SK-N-SH treated with all-trans-retinoic acid at 6 μM for 48 hours (cell line): Measurements from ENCODE around the gene SNX21.
A peak's percentile ranks its signal among the peaks of the same experiment; 100 is the strongest.

Source experiments
- ATAC-seq: fragments of 200-7000 bp; cut with Tn5 transposase; 3 replicates; pipeline ENCODE4 v1.9.1; 2020; ENCODE audit warnings: mild to moderate bottlenecking, moderate library complexity
- ARNTL ChIP-seq: fragments of 450-650 bp; formaldehyde crosslinking; IDR thresholded peaks from 2 replicates; pipeline ENCODE4 v1.5.0; 2020; ENCODE audit warnings: low read depth, mild to moderate bottlenecking, moderate library complexity, borderline replicate concordance
- BACH2 ChIP-seq: fragments of 250-450 bp; sonication (Bioruptor Pico); IDR thresholded peaks from 2 replicates; pipeline ENCODE4 v1.9.0; 2021; ENCODE audit warnings: mild to moderate bottlenecking, borderline replicate concordance
- CSDC2 ChIP-seq: fragments of 250-450 bp; sonication (Bioruptor Pico); IDR thresholded peaks from 2 replicates; pipeline ENCODE4 v1.5.0; 2020; ENCODE audit warnings: mild to moderate bottlenecking, moderate library complexity
- ESRRG ChIP-seq: fragments of 250-450 bp; sonication (Bioruptor Pico); IDR thresholded peaks from 2 replicates; pipeline ENCODE4 v1.6.1; 2021; ENCODE audit warnings: mild to moderate bottlenecking
- GLIS3 ChIP-seq: fragments of 250-450 bp; sonication (Bioruptor Pico); IDR thresholded peaks from 2 replicates; pipeline ENCODE4 v1.5.0; 2020; ENCODE audit warnings: mild to moderate bottlenecking, moderate library complexity
- ISL1 ChIP-seq: fragments of 250-450 bp; sonication (Bioruptor Pico); IDR thresholded peaks from 2 replicates; pipeline ENCODE4 v2.1.2; 2022; ENCODE audit warnings: mild to moderate bottlenecking, moderate library complexity
- OSR1 ChIP-seq: fragments of 250-450 bp; sonication (Bioruptor Pico); IDR thresholded peaks from 2 replicates; pipeline ENCODE4 v1.8.0; 2022; ENCODE audit warnings: moderate library complexity, mild to moderate bottlenecking, inconsistent platforms
- PPARA ChIP-seq: fragments of 250-450 bp; sonication (Bioruptor Pico); IDR thresholded peaks from 2 replicates; pipeline ENCODE4 v1.5.0; 2020; ENCODE audit warnings: mild to moderate bottlenecking, borderline replicate concordance
- SNAI2 ChIP-seq: fragments of 250-450 bp; sonication (Bioruptor Pico); IDR thresholded peaks from 2 replicates; pipeline ENCODE4 v1.5.0; 2020; ENCODE audit warnings: mild to moderate bottlenecking, moderate library complexity
- TCF4 ChIP-seq: fragments of 250-450 bp; sonication (Bioruptor Pico); IDR thresholded peaks from 2 replicates; pipeline ENCODE4 v1.8.0; 2021; ENCODE audit warnings: mild to moderate bottlenecking, moderate library complexity, borderline replicate concordance
- TOX ChIP-seq: fragments of 250-450 bp; sonication (Bioruptor Pico); IDR thresholded peaks from 2 replicates; pipeline ENCODE4 v1.8.0; 2021; ENCODE audit warnings: mild to moderate bottlenecking, moderate library complexity, borderline replicate concordance
- ZC3H10 ChIP-seq: fragments of 250-450 bp; sonication (Bioruptor Pico); IDR thresholded peaks from 2 replicates; pipeline ENCODE4 v1.5.1; 2021; ENCODE audit warnings: mild to moderate bottlenecking, moderate library complexity
- ZFP3 ChIP-seq: fragments of 250-450 bp; sonication (Bioruptor Pico); IDR thresholded peaks from 2 replicates; pipeline ENCODE4 v1.5.0; 2020; ENCODE audit warnings: mild to moderate bottlenecking, moderate library complexity
- ZFP30 ChIP-seq: fragments of 450-650 bp; formaldehyde crosslinking; IDR thresholded peaks from 2 replicates; pipeline ENCODE4 v1.5.0; 2022; ENCODE audit warnings: mild to moderate bottlenecking, moderate library complexity
- ZNF565 ChIP-seq: fragments of 450-650 bp; formaldehyde crosslinking; conservative IDR thresholded peaks from 2 replicates; pipeline ENCODE4 v1.5.0; 2020; ENCODE audit warnings: low read depth, mild to moderate bottlenecking, moderate library complexity
- ZNF70 ChIP-seq: fragments of 450-650 bp; formaldehyde crosslinking; IDR thresholded peaks from 2 replicates; pipeline ENCODE4 v1.5.0; 2020; ENCODE audit warnings: mild to moderate bottlenecking, moderate library complexity
- ZNF8 ChIP-seq: fragments of 450-650 bp; formaldehyde crosslinking; IDR thresholded peaks from 2 replicates; pipeline ENCODE4 v1.5.0; 2020; ENCODE audit warnings: mild to moderate bottlenecking, moderate library complexity
- TF ChIP-seq, protein P1 (sequence below): fragments of 250-450 bp; sonication (Bioruptor Pico); IDR thresholded peaks from 2 replicates; pipeline ENCODE4 v1.5.1; 2020; ENCODE audit warnings: low read depth, mild to moderate bottlenecking, moderate library complexity
- TF ChIP-seq, protein P2 (sequence below): fragments of 250-450 bp; sonication (Bioruptor Pico); IDR thresholded peaks from 2 replicates; pipeline ENCODE4 v1.8.0; 2021; ENCODE audit warnings: low read depth, mild to moderate bottlenecking, moderate library complexity, borderline replicate concordance
- TF ChIP-seq, protein P3 (sequence below): fragments of 250-450 bp; sonication (Bioruptor Pico); IDR thresholded peaks from 2 replicates; pipeline ENCODE4 v1.5.0; 2020; ENCODE audit warnings: mild to moderate bottlenecking, moderate library complexity
- TF ChIP-seq, protein P4 (sequence below): fragments of 250-450 bp; sonication (Bioruptor Pico); IDR thresholded peaks from 2 replicates; pipeline ENCODE4 v1.5.1; 2021; ENCODE audit warnings: mild to moderate bottlenecking, moderate library complexity

Gene SNX21

DNA sequence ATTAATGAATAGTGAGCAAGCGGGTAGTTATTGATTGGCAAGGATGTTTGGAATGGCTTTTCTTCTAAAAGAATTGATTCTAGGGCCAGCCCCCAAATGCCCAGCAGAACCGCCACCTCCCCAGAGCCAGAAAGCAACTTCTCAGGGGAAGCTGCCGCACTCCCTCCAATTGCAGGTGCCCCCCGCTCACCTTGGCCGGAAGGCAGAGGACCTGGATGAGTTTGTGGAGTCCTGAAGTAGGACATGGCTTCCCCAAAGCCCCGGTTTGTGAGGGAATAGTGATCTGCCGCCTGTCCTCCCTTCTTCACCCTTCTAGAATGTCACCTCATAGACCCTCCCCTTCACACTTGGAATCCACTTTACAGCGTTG, 53.7 kb downstream of the SNX21 start, which contains the start of gene SPATA25 (continued):
- TF ChIP-seq, protein P1, sequence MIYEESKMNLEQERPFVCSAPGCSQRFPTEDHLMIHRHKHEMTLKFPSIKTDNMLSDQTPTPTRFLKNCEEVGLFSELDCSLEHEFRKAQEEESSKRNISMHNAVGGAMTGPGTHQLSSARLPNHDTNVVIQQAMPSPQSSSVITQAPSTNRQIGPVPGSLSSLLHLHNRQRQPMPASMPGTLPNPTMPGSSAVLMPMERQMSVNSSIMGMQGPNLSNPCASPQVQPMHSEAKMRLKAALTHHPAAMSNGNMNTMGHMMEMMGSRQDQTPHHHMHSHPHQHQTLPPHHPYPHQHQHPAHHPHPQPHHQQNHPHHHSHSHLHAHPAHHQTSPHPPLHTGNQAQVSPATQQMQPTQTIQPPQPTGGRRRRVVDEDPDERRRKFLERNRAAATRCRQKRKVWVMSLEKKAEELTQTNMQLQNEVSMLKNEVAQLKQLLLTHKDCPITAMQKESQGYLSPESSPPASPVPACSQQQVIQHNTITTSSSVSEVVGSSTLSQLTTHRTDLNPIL (CRISPR knock-in tag) = no peak
- no peak for TF ChIP-seq CSDC2 (CRISPR knock-in tag)
- TF ChIP-seq BACH2 (CRISPR knock-in tag) = no peak
- no peak for TF ChIP-seq SNAI2 (CRISPR knock-in tag)
- TF ChIP-seq ZNF70 (CRISPR knock-in tag) = no peak
- no peak for TF ChIP-seq TCF4
- TF ChIP-seq PPARA = no peak

DNA sequence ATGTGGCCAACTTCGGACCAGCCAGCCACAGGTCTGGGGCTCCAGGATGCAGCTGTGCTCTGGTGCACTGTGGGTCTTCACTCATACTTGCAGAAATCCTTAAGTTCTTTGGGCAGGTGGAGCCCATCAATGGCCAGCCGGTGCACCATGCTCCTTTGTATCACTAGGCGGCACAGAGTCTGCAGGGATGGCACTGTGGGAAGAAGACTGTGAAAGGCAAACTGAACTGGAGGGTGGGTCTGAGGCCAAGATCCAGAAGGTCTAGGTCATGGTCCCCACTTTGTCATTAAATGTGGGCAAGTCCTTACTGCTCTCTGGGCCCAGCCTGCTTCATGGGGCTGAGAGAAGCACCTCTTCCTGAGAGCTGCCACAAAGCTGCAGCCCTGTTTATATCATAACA, 55.1 kb downstream of the SNX21 start:
- no peak for TF ChIP-seq TOX (CRISPR knock-in tag)
- no peak for TF ChIP-seq OSR1
- TF ChIP-seq, protein P2, sequence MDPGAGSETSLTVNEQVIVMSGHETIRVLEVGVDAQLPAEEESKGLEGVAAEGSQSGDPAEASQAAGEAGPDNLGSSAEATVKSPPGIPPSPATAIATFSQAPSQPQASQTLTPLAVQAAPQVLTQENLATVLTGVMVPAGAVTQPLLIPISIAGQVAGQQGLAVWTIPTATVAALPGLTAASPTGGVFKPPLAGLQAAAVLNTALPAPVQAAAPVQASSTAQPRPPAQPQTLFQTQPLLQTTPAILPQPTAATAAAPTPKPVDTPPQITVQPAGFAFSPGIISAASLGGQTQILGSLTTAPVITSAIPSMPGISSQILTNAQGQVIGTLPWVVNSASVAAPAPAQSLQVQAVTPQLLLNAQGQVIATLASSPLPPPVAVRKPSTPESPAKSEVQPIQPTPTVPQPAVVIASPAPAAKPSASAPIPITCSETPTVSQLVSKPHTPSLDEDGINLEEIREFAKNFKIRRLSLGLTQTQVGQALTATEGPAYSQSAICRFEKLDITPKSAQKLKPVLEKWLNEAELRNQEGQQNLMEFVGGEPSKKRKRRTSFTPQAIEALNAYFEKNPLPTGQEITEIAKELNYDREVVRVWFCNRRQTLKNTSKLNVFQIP (CRISPR knock-in tag) = no peak
- no peak for TF ChIP-seq ZNF8 (CRISPR knock-in tag)
- TF ChIP-seq GLIS3 (CRISPR knock-in tag) = no peak
- TF ChIP-seq, all 23 proteins: peak for 0
- ATAC-seq = no peak

DNA sequence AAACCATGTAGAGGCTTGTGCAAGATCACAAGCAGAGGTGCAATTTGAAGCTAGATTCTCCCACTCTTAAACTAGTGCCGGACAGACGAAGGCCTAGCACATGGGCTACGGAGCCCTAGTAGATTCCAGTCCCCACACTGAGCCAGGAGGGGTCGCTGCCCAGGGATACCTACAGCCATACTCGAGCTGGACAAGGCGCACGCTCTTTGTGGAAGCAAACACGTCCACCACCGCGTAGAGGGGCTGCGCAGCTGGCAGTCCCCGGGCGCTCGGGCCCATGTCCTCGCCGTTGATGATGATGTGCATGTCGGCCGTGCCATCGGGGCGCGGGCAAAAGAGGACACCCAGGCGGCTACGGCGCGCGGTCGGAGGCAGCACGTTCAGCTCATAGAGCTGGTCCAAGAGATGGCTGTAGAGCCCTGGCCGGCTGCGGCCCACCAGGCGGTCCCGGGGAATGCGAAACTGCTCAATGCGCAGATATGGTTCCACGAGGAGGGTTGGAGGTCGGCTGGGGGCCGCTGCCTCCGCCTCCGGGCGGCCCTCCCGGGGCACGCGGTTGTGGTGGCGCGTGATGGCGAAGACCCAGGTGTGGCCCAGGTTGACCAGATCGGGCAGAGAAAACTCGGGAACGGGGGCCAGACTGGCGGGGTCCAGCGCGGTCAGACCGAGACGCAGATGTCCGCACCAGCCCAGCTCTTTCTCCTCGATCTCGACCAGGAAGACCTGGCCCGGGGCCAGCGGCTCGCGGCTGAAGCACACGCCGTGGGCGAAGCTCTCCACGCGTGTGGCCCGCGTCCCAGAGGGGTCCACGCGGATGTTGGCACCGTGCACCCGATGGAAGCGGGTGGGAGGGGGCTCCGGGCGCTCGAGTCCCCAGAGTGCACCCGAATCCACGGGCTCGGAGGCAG, 56.7 kb downstream of the SNX21 start:
- ATAC-seq = peak; percentile 85
- TF ChIP-seq, protein P3, sequence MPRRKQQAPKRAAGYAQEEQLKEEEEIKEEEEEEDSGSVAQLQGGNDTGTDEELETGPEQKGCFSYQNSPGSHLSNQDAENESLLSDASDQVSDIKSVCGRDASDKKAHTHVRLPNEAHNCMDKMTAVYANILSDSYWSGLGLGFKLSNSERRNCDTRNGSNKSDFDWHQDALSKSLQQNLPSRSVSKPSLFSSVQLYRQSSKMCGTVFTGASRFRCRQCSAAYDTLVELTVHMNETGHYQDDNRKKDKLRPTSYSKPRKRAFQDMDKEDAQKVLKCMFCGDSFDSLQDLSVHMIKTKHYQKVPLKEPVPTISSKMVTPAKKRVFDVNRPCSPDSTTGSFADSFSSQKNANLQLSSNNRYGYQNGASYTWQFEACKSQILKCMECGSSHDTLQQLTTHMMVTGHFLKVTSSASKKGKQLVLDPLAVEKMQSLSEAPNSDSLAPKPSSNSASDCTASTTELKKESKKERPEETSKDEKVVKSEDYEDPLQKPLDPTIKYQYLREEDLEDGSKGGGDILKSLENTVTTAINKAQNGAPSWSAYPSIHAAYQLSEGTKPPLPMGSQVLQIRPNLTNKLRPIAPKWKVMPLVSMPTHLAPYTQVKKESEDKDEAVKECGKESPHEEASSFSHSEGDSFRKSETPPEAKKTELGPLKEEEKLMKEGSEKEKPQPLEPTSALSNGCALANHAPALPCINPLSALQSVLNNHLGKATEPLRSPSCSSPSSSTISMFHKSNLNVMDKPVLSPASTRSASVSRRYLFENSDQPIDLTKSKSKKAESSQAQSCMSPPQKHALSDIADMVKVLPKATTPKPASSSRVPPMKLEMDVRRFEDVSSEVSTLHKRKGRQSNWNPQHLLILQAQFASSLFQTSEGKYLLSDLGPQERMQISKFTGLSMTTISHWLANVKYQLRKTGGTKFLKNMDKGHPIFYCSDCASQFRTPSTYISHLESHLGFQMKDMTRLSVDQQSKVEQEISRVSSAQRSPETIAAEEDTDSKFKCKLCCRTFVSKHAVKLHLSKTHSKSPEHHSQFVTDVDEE = no peak
- TF ChIP-seq BACH2 (CRISPR knock-in tag) (no peak), TCF4 (no peak), ZC3H10 (CRISPR knock-in tag) (no peak), OSR1 (no peak), ARNTL (CRISPR knock-in tag) (no peak), ESRRG (CRISPR knock-in tag) (no peak), ZFP3 (CRISPR knock-in tag) (no peak), ISL1 (CRISPR knock-in tag) (no peak), ZNF565 (CRISPR knock-in tag) (no peak; the same call in 1 of the 2 replicates), SNAI2 (CRISPR knock-in tag) (no peak), ZNF70 (CRISPR knock-in tag) (no peak), ZFP30 (CRISPR knock-in tag) (no peak), GLIS3 (CRISPR knock-in tag) (no peak)
- TF ChIP-seq, protein P4, sequence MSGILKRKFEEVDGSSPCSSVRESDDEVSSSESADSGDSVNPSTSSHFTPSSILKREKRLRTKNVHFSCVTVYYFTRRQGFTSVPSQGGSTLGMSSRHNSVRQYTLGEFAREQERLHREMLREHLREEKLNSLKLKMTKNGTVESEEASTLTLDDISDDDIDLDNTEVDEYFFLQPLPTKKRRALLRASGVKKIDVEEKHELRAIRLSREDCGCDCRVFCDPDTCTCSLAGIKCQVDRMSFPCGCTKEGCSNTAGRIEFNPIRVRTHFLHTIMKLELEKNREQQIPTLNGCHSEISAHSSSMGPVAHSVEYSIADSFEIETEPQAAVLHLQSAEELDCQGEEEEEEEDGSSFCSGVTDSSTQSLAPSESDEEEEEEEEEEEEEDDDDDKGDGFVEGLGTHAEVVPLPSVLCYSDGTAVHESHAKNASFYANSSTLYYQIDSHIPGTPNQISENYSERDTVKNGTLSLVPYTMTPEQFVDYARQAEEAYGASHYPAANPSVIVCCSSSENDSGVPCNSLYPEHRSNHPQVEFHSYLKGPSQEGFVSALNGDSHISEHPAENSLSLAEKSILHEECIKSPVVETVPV = no peak
- TF ChIP-seq, protein P2 (CRISPR knock-in tag) = no peak
